ENCODE results near the gene CD2AP.

Gene CD2AP

GRCh38 chr6:47536816-47537401, 59.3 kb downstream of the CD2AP start:
- Histone ChIP-seq H3F3A (ENCODE audit: insufficient read depth) (peaks cover 3% of the 10 kb centered on the region; the same call in 1 of the 2 replicates), H3K27ac (ENCODE audit: low read depth, low read length) (no peak overlapping the region), H3K4me3 (ENCODE audit: insufficient read depth, low read length, poor library complexity, severe bottlenecking) (no peak overlapping the region), H3K9ac (ENCODE audit: low read length) (no peak overlapping the region), H3K9me2 (replicated peaks; ENCODE audit: insufficient read depth, low read length) (no peaks in the 10 kb centered on the region), H2AFZ (ENCODE audit: low read depth, low read length, severe bottlenecking) (no peak overlapping the region), H3K9me3 (ENCODE audit: insufficient read depth, low read length) (no peaks in the 10 kb centered on the region), H3K4me2 (ENCODE audit: low read depth, low read length, poor library complexity, severe bottlenecking) (no peak overlapping the region), H3K36me3 (ENCODE audit: low read length) (peaks cover 57% of the 10 kb centered on the region), H4K20me1 (ENCODE audit: low read depth, low read length) (peaks cover 32% of the 10 kb centered on the region), H3K79me2 (ENCODE audit: insufficient read depth, low read length) (peaks cover 89% of the 10 kb centered on the region), H3K27me3 (ENCODE audit: low read length) (no peaks in the 10 kb centered on the region)
- TF ChIP-seq EZH2phosphoT487 (conservative IDR thresholded peaks at IDR 0.05; ENCODE audit: low read length): no peak
- TF ChIP-seq, protein P1, sequence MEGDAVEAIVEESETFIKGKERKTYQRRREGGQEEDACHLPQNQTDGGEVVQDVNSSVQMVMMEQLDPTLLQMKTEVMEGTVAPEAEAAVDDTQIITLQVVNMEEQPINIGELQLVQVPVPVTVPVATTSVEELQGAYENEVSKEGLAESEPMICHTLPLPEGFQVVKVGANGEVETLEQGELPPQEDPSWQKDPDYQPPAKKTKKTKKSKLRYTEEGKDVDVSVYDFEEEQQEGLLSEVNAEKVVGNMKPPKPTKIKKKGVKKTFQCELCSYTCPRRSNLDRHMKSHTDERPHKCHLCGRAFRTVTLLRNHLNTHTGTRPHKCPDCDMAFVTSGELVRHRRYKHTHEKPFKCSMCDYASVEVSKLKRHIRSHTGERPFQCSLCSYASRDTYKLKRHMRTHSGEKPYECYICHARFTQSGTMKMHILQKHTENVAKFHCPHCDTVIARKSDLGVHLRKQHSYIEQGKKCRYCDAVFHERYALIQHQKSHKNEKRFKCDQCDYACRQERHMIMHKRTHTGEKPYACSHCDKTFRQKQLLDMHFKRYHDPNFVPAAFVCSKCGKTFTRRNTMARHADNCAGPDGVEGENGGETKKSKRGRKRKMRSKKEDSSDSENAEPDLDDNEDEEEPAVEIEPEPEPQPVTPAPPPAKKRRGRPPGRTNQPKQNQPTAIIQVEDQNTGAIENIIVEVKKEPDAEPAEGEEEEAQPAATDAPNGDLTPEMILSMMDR (IDR thresholded peaks at IDR 0.05; ENCODE audit: insufficient read depth, low read length, poor library complexity, severe bottlenecking): no peak

DNA sequence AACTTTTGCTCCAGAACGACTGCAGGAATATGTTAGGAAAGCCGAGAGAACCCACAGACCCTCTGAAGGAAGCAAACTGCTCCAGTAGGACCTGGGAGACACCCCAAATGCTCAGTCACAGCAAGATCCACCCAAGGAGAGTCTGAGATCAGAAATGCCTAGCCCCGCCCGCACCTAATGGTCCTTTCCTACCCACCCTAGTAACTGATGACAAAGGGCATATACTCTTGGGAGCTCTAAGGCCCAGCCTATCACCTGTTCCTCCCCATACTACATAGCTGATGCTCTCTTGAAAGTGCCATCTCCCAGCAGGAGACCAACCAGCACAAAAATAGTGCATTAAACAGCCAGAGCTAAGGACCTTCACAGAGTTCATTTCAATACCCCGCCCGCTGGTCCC, 67.6 kb downstream of the CD2AP start:
- Histone ChIP-seq H3K79me2 (ENCODE audit: insufficient read depth, low read length) (peaks cover 31% of the 10 kb centered on the region), H3K4me3 (ENCODE audit: insufficient read depth, low read length, poor library complexity, severe bottlenecking) (no peak overlapping the region), H3K9me3 (ENCODE audit: insufficient read depth, low read length) (no peaks in the 10 kb centered on the region), H3K9ac (ENCODE audit: low read length) (no peak overlapping the region), H3F3A (ENCODE audit: insufficient read depth) (no peaks in the 10 kb centered on the region; the same call in 1 of the 2 replicates), H3K9me2 (replicated peaks; ENCODE audit: insufficient read depth, low read length) (no peaks in the 10 kb centered on the region), H4K20me1 (ENCODE audit: low read depth, low read length) (0 out of 2 replicates have a peak, but pooled peaks cover 7% of the 10 kb centered on the region), H2AFZ (ENCODE audit: low read depth, low read length, severe bottlenecking) (no peak overlapping the region), H3K27ac (ENCODE audit: low read depth, low read length) (no peak overlapping the region), H3K36me3 (ENCODE audit: low read length) (peaks cover 56% of the 10 kb centered on the region), H3K27me3 (ENCODE audit: low read length) (no peaks in the 10 kb centered on the region), H3K4me2 (ENCODE audit: low read depth, low read length, poor library complexity, severe bottlenecking) (no peak overlapping the region)
- TF ChIP-seq EZH2phosphoT487 (conservative IDR thresholded peaks at IDR 0.05; ENCODE audit: low read length): no peak
- TF ChIP-seq, protein P1 (IDR thresholded peaks at IDR 0.05; ENCODE audit: insufficient read depth, low read length, poor library complexity, severe bottlenecking): no peak

DNA sequence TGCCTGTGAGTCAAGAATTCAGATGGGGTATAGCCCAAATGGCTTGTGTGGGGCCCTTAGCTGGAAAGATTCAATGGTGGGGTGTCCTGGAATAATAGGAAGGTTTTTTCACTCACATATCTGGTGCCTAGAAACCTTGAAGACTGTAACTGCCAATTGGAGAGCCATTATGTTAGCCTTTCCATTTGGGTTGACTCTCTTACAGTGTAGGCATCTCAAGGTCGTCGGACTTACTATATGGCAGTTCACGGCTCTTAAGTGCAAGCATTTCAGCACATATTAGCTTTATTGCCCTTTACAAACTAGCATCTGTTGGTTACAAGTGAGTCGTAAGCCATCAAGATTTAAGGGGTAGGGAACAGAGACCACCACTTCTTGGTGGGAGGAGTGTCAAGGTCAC, 74.1 kb downstream of the CD2AP start:
- H3K36me3 ChIP-seq (ENCODE audit: low read length): peaks cover 52% of the 10 kb centered on the region
- no peak overlapping the region for H2AFZ ChIP-seq (ENCODE audit: low read depth, low read length, severe bottlenecking)
- H3F3A ChIP-seq (ENCODE audit: insufficient read depth): peaks cover 24% of the 10 kb centered on the region
- H3K4me2 ChIP-seq (ENCODE audit: low read depth, low read length, poor library complexity, severe bottlenecking): no peak overlapping the region
- H3K9ac ChIP-seq (ENCODE audit: low read length): no peak overlapping the region
- H4K20me1 ChIP-seq (ENCODE audit: low read depth, low read length): peaks cover 7% of the 10 kb centered on the region
- peaks cover 31% of the 10 kb centered on the region for H3K79me2 ChIP-seq (ENCODE audit: insufficient read depth, low read length)
- no peak for TF ChIP-seq EZH2phosphoT487 (conservative IDR thresholded peaks at IDR 0.05; ENCODE audit: low read length)
- TF ChIP-seq, protein P1 (IDR thresholded peaks at IDR 0.05; ENCODE audit: insufficient read depth, low read length, poor library complexity, severe bottlenecking): no peak
- H3K9me3 ChIP-seq (ENCODE audit: insufficient read depth, low read length): no peaks in the 10 kb centered on the region
- no peaks in the 10 kb centered on the region for H3K27me3 ChIP-seq (ENCODE audit: low read length)
- H3K27ac ChIP-seq (ENCODE audit: low read depth, low read length): no peak overlapping the region
- no peak overlapping the region for H3K4me3 ChIP-seq (ENCODE audit: insufficient read depth, low read length, poor library complexity, severe bottlenecking)
- H3K9me2 ChIP-seq (replicated peaks; ENCODE audit: insufficient read depth, low read length): no peaks in the 10 kb centered on the region
